ACHN (cell line): ENCODE measurements around the gene GJB4.
A peak's percentile ranks its signal among the peaks of the same experiment; 100 is the strongest.
"Not testable (repeated sequence)": the region's sequence is repeated elsewhere in the genome, so short reads cannot be mapped to it uniquely, and the experiment has no call there.

Source experiments
- DNase-seq: peaks from one replicate; pipeline ENCODE4 v3.0.0-alpha.2; 2015
- in situ Hi-C: cut with HindIII; loops from 2 replicates; pipeline ENCODE4 v1.10.0; 2017; ENCODE audit warnings: low sequenced_read_pairs, low pct_ligation_motif_present, low pct_unique_long_range_greater_than_20kb

GJB4 gene

GRCh38 chr1:34787461-34788420 is 28.2 kb downstream of the GJB4 start:
- in situ Hi-C loops, result no loop called here
- no peak for DNase-seq

GRCh38 chr1:34790985-34791384 is 31.4 kb downstream of the GJB4 start:
- in situ Hi-C loops, result no loop called here
- no peak for DNase-seq

DNA sequence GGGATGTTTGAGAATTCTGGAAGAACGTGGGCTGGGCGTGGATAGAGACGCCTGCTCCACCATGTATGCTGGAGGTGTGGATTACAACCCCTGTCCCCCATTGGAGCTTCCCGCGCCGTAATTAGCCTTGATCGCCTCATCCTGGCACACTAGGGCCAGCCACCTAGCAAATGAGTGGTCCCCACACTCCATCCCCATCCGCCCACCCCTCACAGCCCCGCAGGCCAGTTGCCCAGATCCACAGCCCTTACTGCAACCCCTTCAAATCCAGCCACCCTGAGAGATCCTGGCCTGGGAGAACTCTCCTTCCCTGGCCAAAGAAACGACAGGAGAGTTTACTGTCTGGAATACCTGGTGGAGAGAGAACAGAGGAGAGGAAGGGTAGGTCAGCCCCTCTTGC is 32.9 kb downstream of the GJB4 start:
- in situ Hi-C loops, result no loop called here
- no peak for DNase-seq

- in situ Hi-C loops, result no loop called here
- DNase-seq, result no peak
These were observed 33.6 kb downstream of the GJB4 start, which contains the start of gene GJA4 for GRCh38 chr1:34792868-34793727. Gene GJA4 (plus strand): TSS chr1:34792999. CDS start chr1:34794214, 1,215 bp downstream.

GRCh38 chr1:34794001-34794789 is 34.7 kb downstream of the GJB4 start:
- in situ Hi-C loops, result no loop called here
- DNase-seq, result peak; percentile 62

- in situ Hi-C loops, result no loop called here
These were observed 35.2 kb downstream of the GJB4 start for GRCh38 chr1:34794790-34795180.

DNA sequence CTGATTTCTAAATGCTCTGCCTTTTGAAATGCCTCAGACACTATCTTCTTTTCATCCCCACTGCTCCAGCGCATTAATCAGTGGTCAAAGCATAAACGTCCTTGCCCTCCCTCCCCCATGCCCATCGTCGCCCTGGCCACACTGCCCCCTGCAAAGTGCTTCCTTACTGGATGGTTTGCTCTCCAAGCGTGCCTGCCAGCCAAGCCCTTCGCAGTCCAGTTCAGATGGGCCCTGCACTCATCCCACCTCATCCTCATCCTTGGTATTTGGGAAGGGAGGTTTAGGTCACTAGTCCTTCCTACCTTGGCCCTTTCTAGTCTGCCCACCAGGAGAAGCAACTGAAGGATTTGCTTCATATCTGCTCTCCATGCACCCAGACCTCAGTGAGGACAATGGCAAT is 36.4 kb downstream of the GJB4 start:
- in situ Hi-C loops, result no loop called here
- DNase-seq, result no peak

More at GRCh38 chr1:34794790-34795180, 35.2 kb downstream of the GJB4 start:
- no peak for DNase-seq

DNA sequence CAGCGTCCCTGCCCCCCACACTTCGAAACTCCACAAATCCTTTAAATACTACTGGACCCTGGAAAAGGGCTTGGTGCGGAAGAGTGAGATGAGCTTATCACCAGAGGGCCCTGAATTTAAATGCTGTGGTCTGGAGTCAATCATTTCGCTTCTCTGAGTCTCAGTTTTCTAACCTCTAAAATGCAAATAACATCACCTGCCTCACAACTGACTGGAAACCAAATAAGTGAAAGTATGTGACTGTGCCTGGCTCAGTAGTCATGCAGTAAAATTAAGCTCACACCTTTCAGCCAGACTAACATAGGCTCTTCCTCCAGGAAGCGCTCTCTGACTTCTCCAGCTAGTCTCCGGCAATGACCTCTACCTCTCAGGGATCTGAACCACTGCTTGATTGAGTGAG is 37.5 kb downstream of the GJB4 start:
- in situ Hi-C loops, result no loop called here

GRCh38 chr1:34800214-34800613 is 40.7 kb downstream of the GJB4 start:
- no peak for DNase-seq

More for the DNA sequence above, 37.5 kb downstream of the GJB4 start:
- no peak for DNase-seq

DNA sequence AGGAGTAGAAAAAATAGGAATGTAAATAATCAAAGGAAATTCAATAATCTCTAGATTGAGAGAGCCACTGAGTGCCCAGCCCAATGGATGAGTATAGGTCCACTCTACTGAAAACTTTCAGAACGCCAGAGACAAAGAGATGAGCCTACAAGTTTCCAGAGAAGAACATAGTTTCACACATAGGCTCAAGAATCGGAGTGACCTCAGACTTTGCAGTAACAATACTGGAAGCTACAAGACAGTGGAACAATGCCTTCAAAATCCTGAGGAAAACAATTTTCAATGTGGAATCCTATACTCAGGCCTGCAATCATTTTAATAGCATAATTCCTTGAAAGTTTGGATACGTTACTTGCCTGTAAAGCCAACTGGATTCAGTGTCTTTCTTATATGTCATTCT is 44.2 kb downstream of the GJB4 start:
- no peak for DNase-seq

More at GRCh38 chr1:34800214-34800613, 40.7 kb downstream of the GJB4 start:
- in situ Hi-C loops, result no loop called here

DNA sequence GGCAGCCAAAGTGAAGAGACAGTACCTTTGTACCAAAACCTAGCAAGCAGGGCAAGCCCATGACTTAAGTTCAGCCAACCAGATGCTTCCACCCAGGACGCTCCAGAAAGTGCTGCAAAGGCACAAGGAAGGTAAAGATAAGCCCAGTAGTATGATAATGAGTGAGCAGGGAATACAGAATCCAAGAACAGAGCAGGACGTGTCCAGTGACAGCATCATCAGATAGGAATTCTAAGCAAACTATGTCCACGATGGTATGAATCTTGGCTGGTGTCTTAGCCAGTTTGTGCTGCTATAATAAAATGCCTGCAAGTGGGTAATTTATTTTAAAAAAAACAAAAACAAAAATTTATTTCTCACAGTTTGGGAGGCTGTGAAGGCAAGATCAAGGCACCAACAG is 46.9 kb downstream of the GJB4 start:
- DNase-seq, result no peak
- in situ Hi-C loops, result no loop called here

More for the DNA sequence above, 44.2 kb downstream of the GJB4 start:
- in situ Hi-C loops, result no loop called here

DNA sequence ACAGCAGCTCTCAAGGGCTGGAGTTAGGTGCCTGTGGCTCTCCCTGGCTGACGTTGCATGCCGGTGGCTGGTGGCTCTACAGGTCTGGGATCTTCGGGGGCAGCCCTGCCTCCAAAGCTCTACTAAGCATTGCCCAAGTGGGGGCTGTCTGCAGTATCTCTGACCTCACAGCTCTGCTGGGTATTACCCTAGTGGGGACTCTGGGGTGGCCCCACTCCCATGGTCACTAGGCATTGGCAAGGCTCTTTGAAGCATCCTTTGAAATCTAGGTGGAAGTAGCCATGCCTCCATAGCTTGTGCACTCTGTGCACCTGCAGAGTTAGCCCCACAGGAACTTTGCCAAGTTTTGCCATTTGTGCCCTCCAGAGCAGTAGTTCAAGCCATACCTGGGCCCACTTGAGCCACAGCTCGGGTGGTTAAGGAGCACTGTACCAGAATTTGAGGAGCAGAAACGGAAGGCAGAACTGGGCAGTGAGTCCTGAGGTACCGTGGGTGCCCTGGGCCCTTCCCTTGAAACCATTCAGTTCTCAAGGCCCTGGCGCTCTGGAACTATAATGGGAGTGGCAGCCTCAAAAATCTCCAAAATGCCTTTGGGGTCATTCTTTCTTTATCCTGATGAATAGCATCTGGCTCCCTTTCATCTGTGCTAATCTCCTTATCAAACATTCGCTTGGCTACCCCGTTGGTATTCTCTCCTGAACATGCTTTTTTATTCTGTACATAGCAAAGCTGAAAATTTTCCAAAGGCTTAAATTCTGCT is 48.7 kb downstream of the GJB4 start:
- in situ Hi-C loops, result no loop called here
- no peak for DNase-seq

DNA sequence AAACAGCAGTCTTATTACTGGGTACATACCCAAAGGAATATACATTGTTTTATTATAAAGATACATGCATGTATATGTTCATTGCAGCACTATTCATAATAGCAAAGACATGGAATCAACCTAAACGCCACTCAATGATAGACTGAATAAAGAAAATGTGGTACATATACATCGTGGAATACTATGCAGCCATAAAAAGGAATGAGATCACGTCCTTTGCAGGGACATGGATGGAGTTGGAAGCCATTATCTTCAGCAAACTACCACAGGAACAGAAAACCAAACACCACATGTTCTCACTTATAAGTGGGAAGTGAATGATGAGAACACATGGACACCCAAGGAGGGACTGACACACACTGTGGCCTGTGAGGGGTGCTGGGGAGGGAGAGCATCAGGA is 51.2 kb downstream of the GJB4 start:
- in situ Hi-C loops, DNase-seq: not testable (repeated sequence)
